ENCODE measurements around the gene YBX3.

The YBX3 gene

DNA sequence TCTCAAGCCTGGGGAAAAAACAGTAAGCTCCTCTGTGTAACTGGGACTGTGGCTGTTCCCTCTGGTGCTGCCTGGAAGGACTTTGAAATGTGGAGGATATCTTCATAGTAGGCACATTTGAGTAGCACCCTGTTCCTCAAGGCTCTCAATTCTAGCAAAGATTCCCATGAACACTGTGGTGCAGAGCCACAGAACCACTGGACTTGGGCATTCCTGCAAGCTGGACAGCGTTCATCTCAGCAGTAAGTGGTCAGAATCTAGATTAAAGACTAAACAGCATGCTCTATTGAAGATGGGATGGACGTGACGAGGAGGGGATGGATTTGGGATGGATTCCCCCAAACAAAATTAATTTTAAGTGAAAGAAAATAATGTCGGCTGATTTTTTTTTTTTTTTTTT, 9.4 kb upstream of the YBX3 start:
- no peaks in the 10 kb centered on the region for H3K9me3 Mint-ChIP-seq
- no peak overlapping the region for H3K27ac Mint-ChIP-seq
- H3K36me3 Mint-ChIP-seq = no peaks in the 10 kb centered on the region
- H3K27me3 Mint-ChIP-seq = peaks cover 7% of the 10 kb centered on the region
- H3K4me3 Mint-ChIP-seq = no peak overlapping the region
- no peaks in the 10 kb centered on the region for H3K4me1 Mint-ChIP-seq

DNA sequence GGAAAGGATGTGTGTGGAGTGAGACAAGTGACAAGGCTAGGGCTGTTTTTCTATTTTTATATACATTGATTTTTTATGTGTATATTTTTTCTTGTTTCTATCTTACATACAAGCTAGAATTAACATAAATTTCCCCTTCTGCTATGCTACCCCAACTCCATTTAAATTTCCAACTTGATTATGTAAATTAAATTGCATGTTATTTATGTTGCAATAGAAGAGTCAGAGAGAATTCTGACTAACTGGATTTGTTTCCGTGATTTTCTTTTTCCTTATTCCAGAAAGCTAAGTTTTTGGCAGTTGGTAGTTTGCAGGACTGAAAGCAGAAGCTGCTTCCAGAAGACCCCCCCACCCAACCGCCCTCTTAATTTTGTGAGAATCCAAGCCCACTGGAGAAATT, 8.9 kb upstream of the YBX3 start:
- H3K27me3 Mint-ChIP-seq = peaks cover 11% of the 10 kb centered on the region
- no peaks in the 10 kb centered on the region for H3K4me1 Mint-ChIP-seq
- H3K4me3 Mint-ChIP-seq = no peak overlapping the region
- H3K9me3 Mint-ChIP-seq = no peaks in the 10 kb centered on the region
- no peaks in the 10 kb centered on the region for H3K36me3 Mint-ChIP-seq
- no peak overlapping the region for H3K27ac Mint-ChIP-seq

DNA sequence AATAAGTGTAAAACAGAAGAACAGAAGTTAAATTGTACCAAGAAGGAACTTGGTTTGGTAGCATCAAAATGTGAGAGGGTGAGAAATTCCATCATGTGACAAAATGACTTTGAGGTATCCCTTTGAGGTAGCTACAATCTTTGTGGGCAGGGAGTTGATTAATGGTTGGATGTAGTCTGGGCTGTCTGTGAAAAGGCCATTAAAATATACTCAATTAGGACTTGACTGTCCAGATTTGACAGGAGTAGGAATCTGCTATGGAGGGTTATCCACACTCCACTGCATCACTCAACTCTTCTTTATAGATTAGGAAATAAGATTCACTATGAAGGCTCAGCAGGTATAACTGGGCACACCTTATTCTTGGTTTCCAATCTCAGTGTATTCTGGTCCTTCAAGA, 7.4 kb upstream of the YBX3 start:
- H3K4me1 Mint-ChIP-seq = no peaks in the 10 kb centered on the region
- H3K27ac Mint-ChIP-seq = no peak overlapping the region
- no peaks in the 10 kb centered on the region for H3K9me3 Mint-ChIP-seq
- H3K4me3 Mint-ChIP-seq = no peak overlapping the region
- no peaks in the 10 kb centered on the region for H3K36me3 Mint-ChIP-seq
- H3K27me3 Mint-ChIP-seq = peaks cover 14% of the 10 kb centered on the region

DNA sequence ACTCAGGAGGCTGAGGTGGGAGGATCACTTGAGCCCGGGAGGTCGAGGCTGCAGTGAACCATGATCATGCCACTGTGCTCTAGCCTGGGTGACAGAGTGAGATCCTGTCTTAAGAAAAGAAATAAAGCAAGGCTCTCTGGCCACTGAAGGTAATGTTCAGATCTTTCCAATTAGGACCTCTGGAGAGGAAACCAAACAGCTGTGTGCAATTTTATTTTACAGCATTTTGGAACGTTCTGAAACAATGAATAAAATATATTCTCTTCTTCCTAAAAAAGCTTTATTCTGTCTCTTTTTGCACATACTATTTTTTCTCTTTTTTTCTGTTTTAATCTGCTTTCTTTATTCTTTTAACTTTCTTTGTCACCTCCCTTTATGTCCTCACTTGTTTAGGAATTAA, 5.0 kb upstream of the YBX3 start:
- no peak overlapping the region for H3K27ac Mint-ChIP-seq
- H3K4me3 Mint-ChIP-seq = no peak overlapping the region
- no peaks in the 10 kb centered on the region for H3K36me3 Mint-ChIP-seq
- H3K27me3 Mint-ChIP-seq = peaks cover 27% of the 10 kb centered on the region
- H3K4me1 Mint-ChIP-seq = no peaks in the 10 kb centered on the region
- no peaks in the 10 kb centered on the region for H3K9me3 Mint-ChIP-seq

DNA sequence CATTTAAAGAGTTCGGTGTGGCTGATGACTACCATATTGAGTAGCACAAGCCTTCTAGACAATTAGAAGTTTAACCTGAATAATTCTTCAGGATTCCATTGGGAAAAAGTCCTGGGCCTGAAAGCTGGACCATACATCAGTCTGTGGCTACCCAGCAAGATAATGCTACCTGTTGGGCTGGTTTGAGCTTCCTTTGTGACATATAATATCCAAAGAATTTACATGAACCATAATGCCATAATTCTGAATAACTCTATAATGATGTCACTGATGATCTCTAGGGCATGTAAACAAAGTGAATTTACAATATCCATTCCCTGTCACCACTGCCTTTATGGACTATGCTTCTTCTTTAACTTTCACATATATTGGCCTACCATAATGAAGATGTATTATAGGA, 3.8 kb upstream of the YBX3 start:
- peaks cover 5% of the 10 kb centered on the region for H3K4me1 Mint-ChIP-seq
- H3K27me3 Mint-ChIP-seq = peaks cover 30% of the 10 kb centered on the region
- H3K9me3 Mint-ChIP-seq = no peaks in the 10 kb centered on the region
- H3K4me3 Mint-ChIP-seq = no peak overlapping the region
- no peak overlapping the region for H3K27ac Mint-ChIP-seq
- peaks cover 3% of the 10 kb centered on the region for H3K36me3 Mint-ChIP-seq

DNA sequence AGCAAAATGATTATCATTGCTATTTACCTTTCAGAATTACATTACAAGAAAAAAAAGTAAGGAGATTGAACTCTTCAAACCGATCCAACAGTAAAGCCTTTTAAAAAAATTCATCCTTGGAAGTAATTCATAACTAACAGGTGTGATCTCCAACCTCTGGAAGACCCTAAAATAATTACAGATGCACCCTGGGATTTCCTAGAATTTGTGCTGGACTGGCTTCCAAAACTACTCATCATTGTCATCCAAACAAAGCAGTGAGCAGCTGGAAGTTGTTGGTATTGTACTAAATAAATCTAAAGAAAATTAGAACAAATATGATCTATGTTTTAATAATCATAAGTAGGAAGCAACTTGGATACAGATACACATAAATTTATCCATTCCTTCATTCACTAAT, 1.9 kb upstream of the YBX3 start:
- peaks cover 32% of the 10 kb centered on the region for H3K27me3 Mint-ChIP-seq
- no peaks in the 10 kb centered on the region for H3K9me3 Mint-ChIP-seq
- no peak overlapping the region for H3K4me3 Mint-ChIP-seq

DNA sequence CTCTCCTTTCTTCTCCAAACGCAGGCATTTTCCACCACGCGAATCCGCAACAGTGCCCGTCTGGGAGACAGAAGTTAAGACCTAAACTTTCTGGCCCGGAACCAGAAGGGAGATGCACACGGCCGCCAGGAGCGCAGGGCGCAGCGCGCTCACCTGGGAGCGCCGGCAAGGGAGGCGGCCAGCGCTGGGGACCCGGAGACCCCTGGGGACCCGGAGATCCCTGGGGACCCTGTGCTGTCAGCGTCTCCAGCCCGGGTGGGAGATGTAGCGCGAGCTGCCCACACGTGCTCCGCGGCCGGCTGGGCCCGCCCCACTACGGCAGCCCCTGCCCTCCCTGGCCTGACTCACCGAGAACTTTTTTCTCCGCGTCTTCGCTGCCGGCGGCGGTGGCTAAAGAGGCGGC, 620 bp downstream of the YBX3 start:
- Mint-ChIP-seq H3K4me3 (peak overlapping the region; percentile 97), H3K4me1 (peaks cover 21% of the 10 kb centered on the region), H3K27me3 (peaks cover 34% of the 10 kb centered on the region)

More for the DNA sequence above, 1.9 kb upstream of the YBX3 start:
- Mint-ChIP-seq H3K36me3 (peaks cover 3% of the 10 kb centered on the region), H3K4me1 (peaks cover 14% of the 10 kb centered on the region), H3K27ac (no peak overlapping the region)

DNA sequence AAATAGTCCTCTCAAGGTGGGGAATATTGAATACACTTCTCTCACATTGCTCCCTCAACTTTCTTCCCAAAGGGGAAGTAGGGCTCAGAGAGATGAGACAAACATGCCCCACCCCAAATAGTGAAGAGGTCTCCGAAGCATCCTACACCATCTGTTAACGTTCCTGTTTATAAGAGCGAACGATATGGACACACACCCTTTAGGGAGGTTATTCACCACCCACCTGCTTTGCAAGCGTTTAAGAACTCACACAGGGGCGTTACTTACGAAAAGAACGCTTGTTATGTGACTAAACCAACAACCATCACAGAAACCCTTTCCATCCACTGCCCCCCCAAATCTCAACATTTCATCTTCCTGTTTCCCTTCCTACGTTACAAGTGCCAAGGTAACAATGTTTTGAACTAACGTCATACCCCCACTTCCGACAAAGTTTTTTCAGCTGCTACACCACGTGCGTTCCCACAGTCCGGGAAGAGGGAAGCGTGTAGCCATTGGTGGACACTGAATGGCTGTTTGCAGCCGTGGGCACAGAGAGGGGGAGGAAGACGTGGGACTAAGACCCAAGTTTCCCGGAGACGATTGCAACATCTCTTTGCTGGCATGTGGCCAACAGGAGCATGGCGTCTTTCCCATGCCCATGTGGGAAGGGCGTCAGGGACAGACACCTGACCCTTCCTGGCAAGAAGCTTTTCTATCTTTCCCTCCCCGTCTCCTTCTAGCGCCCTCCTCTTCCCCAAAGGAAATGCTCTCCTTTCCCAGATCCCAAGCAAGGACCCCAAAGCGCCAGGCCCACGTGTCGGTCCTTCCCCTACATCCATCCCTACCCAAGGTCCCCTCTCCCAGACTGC, 1.2 kb downstream of the YBX3 start:
- Mint-ChIP-seq H3K4me1 (peaks cover 25% of the 10 kb centered on the region), H3K36me3 (peaks cover 6% of the 10 kb centered on the region), H3K9me3 (no peaks in the 10 kb centered on the region), H3K4me3 (peak overlapping the region; percentile 97), H3K27me3 (peaks cover 34% of the 10 kb centered on the region), H3K27ac (peak overlapping the region; percentile 96)

More for the DNA sequence above, 620 bp downstream of the YBX3 start:
- H3K36me3 Mint-ChIP-seq = peaks cover 6% of the 10 kb centered on the region
- peak overlapping the region; percentile 96 for H3K27ac Mint-ChIP-seq
- H3K9me3 Mint-ChIP-seq = no peaks in the 10 kb centered on the region

DNA sequence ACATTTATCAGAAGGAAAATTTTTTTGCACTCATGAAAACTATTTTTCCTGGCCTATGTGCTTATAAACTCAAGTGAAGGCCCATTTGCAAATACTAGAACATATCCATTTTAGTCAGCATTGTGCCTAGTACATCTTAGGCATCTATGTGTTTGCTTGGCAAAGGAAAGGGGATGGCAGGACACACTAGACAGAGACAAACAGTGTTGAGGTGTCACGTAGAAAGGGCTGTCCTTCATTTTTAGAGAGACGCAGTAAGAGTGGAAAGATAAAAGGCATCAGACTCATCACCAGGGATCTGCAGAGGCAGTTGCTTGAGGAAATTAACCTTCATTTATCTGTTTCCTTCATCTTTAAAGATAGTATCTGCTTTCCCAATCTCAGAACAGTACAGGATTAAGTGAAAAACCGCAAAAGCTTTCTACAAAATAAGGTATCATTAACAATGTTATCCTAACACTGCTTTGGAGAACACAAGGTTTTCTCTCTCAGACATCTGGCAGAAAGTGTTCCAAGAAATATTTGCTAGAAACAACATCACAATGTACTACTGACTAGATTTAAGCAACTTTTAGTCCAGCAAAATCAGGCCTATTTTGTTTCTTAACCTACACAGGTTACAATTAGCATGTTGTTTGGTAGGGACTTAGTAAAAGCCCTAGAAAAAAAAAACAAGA, 2.0 kb downstream of the YBX3 start:
- Mint-ChIP-seq H3K27me3 (peaks cover 31% of the 10 kb centered on the region), H3K27ac (no peak overlapping the region), H3K4me3 (peak overlapping the region; percentile 97), H3K9me3 (no peaks in the 10 kb centered on the region), H3K4me1 (peaks cover 32% of the 10 kb centered on the region), H3K36me3 (peaks cover 6% of the 10 kb centered on the region)

DNA sequence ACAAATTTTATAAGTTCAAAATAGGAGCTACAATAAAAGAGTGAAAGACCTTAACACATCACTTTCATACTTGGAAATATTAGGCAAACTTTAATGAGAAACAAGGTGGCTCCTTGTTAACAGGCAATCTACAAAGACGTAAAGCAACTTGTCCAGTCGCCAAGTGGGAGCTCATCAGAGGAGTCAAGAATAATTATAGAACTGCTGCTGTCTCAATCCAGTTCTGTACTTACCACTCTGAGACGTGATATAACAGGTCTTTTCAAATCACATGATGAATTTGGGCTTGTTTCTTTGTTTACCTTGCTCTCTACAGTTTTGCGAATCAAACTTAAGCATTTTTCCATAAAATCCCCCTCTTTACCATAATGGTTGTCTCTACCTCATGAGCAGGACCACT, 3.6 kb downstream of the YBX3 start:
- Mint-ChIP-seq H3K27ac (no peak overlapping the region), H3K4me1 (peaks cover 42% of the 10 kb centered on the region), H3K27me3 (peaks cover 22% of the 10 kb centered on the region), H3K36me3 (peaks cover 11% of the 10 kb centered on the region), H3K4me3 (no peak overlapping the region), H3K9me3 (no peaks in the 10 kb centered on the region)

DNA sequence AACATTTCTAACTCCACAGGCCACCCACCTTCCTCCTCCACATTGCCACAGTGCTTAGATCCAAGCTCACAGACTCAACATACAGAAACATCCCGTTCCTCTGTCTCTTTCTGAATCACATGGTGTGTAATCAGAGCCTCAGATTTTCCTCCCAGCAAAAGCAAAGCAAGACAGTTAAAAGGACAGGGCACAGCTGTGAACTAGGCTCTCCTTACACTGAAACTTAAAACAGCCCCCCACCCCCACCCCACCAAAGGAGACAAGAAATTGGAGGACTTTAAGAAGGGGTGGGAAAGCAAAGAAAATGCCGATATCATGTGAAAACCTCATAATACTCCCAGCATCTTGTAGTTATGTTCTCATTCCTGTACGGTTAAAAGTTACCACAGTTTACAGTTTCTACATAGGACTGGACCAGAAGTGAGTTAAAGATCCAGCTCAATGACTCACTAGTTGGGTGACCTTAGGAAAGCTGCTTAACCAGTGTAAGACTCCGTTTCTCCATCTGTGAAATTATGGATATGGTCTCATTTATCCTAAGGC, 4.8 kb downstream of the YBX3 start:
- Mint-ChIP-seq H3K27ac (no peak overlapping the region), H3K36me3 (peaks cover 11% of the 10 kb centered on the region), H3K27me3 (peaks cover 14% of the 10 kb centered on the region), H3K9me3 (no peaks in the 10 kb centered on the region), H3K4me1 (peaks cover 42% of the 10 kb centered on the region), H3K4me3 (no peak overlapping the region)

DNA sequence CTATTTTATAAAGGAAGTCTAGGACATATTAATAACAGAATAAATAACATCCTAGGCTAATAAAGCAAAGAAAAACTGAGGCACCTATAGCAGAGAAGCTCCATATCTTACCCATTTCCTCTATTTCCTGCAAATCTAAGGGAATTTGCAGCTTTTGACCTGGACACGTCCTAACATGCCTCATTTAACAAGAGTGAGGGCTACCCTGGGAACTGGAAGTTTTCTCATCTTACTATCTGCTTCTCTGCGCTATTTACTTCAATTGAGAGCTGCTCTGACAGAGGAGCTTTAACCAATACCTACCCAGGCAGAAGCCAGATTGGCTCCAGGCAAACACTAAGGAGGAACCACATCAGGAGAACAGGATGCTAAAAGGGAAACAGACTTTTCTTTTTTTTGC, 5.7 kb downstream of the YBX3 start:
- H3K4me1 Mint-ChIP-seq = peaks cover 42% of the 10 kb centered on the region

DNA sequence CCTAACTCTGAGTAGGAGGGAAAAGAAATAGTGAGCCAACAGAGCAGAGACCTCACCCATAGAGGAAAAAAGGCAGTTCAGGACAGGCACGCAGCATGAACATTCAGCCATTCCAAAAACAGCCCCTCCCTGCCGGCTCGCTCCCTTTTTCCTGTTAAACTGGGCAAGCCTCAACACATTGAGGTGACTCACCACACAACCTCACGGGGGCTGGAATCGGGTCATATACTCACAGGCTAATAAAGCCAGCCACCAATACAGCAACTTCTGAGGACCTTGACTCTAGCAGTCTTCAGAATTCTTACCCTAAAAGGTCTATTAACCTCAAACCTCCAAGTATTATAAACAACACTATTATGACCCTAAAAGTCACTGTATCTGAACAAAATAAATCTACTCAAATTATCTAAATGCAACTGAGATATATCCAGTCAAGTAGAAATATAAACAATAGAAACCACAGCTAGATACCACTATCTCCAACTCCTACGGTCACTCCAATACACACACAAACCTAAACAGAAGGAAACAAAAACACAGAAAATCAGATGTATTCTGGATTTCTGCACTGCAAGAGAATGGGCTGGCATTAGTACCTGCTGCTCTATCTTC, 6.3 kb downstream of the YBX3 start:
- Mint-ChIP-seq H3K4me1 (peaks cover 36% of the 10 kb centered on the region), H3K4me3 (no peak overlapping the region), H3K27me3 (peaks cover 12% of the 10 kb centered on the region), H3K36me3 (peaks cover 13% of the 10 kb centered on the region), H3K9me3 (no peaks in the 10 kb centered on the region), H3K27ac (no peak overlapping the region)

More for the DNA sequence above, 5.7 kb downstream of the YBX3 start:
- Mint-ChIP-seq H3K27me3 (peaks cover 17% of the 10 kb centered on the region), H3K9me3 (no peaks in the 10 kb centered on the region), H3K27ac (no peak overlapping the region), H3K4me3 (no peak overlapping the region), H3K36me3 (peaks cover 14% of the 10 kb centered on the region)

DNA sequence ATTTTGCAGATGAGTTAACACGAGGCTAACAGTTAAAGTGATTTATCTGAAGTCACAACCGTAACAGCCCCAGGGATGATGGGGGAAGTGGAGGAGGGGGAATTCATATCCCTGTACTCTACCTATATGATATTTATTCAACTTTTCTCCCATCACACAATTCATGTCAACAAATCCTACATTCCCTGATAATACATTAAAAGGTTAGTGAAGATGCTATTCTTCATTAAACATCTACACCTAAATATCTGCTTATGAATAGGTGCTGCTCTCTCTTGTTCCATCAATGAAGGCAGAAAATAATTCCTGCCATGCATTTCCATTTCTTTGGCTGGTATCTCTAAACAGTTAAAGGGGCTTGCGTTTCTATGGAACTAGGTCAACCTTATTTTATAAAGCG, 6.8 kb downstream of the YBX3 start:
- peaks cover 33% of the 10 kb centered on the region for H3K4me1 Mint-ChIP-seq
- H3K4me3 Mint-ChIP-seq = no peak overlapping the region
- H3K9me3 Mint-ChIP-seq = no peaks in the 10 kb centered on the region
- H3K27me3 Mint-ChIP-seq = peaks cover 11% of the 10 kb centered on the region
- H3K27ac Mint-ChIP-seq = no peak overlapping the region
- peaks cover 13% of the 10 kb centered on the region for H3K36me3 Mint-ChIP-seq

DNA sequence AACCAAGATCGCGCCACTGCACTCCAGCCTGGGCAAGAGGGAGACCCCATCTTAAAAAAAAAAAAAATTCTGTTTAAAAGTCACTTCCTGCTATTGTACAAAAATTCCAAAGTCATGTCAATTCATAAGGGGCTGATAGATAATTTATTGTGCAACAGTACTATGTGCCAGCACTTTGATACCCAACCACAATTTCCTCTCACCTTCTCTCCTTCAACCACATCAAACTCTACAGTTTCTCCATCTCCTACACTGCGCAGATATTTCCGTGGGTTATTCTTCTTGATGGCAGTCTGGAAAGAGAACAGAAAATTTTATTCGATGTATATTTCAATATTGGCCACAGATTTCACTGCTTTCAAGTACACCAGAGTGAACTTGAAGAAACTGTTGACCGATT, 7.6 kb downstream of the YBX3 start:
- Mint-ChIP-seq H3K4me1 (peaks cover 29% of the 10 kb centered on the region), H3K4me3 (peak overlapping the region; percentile 20), H3K27ac (peak overlapping the region; percentile 8), H3K27me3 (peaks cover 12% of the 10 kb centered on the region), H3K36me3 (peaks cover 14% of the 10 kb centered on the region), H3K9me3 (no peaks in the 10 kb centered on the region)

DNA sequence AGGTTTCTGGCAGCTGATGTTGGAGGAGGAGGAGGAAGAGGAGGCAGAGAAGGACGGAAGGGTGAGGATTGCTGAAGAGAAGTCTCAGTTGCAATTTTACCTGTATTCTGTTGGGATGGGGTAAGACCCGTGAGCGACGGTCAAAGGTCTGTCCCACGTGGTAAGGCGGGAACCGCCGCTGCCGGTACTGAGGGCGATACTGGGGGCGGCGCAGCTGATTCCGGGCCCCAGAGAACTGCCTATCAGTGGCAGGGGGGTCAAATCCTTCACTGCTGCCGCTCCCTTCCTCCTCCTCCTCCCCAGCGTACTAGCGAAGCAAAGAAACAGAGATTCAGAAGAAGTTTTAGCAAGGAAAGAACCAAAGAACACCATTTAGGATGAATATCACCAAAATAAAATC, 13.3 kb downstream of the YBX3 start:
- Mint-ChIP-seq H3K36me3 (peaks cover 14% of the 10 kb centered on the region), H3K27me3 (peaks cover 10% of the 10 kb centered on the region), H3K4me3 (no peak overlapping the region)

More for the DNA sequence above, 13.3 kb downstream of the YBX3 start:
- Mint-ChIP-seq H3K27ac (no peak overlapping the region), H3K9me3 (no peaks in the 10 kb centered on the region), H3K4me1 (no peaks in the 10 kb centered on the region)
